HEK293 (cell line): Measurements from ENCODE around the gene SHC4.
A peak's percentile ranks its signal among the peaks of the same experiment; 100 is the strongest.

Experiments used
- ELK4 ChIP-seq: IDR thresholded peaks from 2 replicates; pipeline ENCODE4 v1.6.1; 2011; ENCODE audit warnings: mild to moderate bottlenecking, low read depth, low read length, borderline replicate concordance
- GFI1B ChIP-seq: fragments of 450-650 bp; formaldehyde crosslinking; IDR thresholded peaks from 2 replicates; pipeline ENCODE4 v1.5.1; 2016; ENCODE audit warnings: missing biosample characterization, missing genetic modification characterization
- IKZF3 ChIP-seq: fragments of 450-650 bp; IDR thresholded peaks from 2 replicates; pipeline ENCODE4 v1.5.0; 2018; ENCODE audit warnings: missing biosample characterization, mild to moderate bottlenecking, missing genetic modification characterization, moderate library complexity
- KLF16 ChIP-seq: fragments of 450-650 bp; formaldehyde crosslinking; IDR thresholded peaks from 2 replicates; pipeline ENCODE4 v1.5.1; 2017; ENCODE audit warnings: missing biosample characterization, missing genetic modification characterization
- KLF8 ChIP-seq: fragments of 450-650 bp; formaldehyde crosslinking; IDR thresholded peaks from 2 replicates; pipeline ENCODE4 v1.5.1; 2016; ENCODE audit warnings: missing biosample characterization, missing genetic modification characterization
- MYNN ChIP-seq: fragments of 450-650 bp; formaldehyde crosslinking; IDR thresholded peaks from 2 replicates; pipeline ENCODE4 v1.5.1; 2016; ENCODE audit warnings: missing biosample characterization, missing genetic modification characterization, borderline replicate concordance
- PRDM10 ChIP-seq: fragments of 450-650 bp; formaldehyde crosslinking; IDR thresholded peaks from 2 replicates; pipeline ENCODE4 v1.5.1; 2016; ENCODE audit warnings: missing biosample characterization, missing genetic modification characterization
- PRDM6 ChIP-seq: fragments of 450-650 bp; formaldehyde crosslinking; IDR thresholded peaks from 2 replicates; pipeline ENCODE4 v1.5.1; 2017; ENCODE audit warnings: missing biosample characterization, missing genetic modification characterization
- WT1 ChIP-seq: fragments of 450-650 bp; formaldehyde crosslinking; IDR thresholded peaks from 2 replicates; pipeline ENCODE4 v1.5.1; 2016; ENCODE audit warnings: missing biosample characterization, missing genetic modification characterization
- ZBTB8A ChIP-seq: fragments of 450-650 bp; formaldehyde crosslinking; IDR thresholded peaks from 2 replicates; pipeline ENCODE4 v1.5.1; 2016; ENCODE audit warnings: missing biosample characterization, missing genetic modification characterization
- ZNF114 ChIP-seq: fragments of 450-650 bp; formaldehyde crosslinking; IDR thresholded peaks from 2 replicates; pipeline ENCODE4 v1.5.0; 2017; ENCODE audit warnings: missing biosample characterization, missing genetic modification characterization
- ZNF132 ChIP-seq: fragments of 450-650 bp; formaldehyde crosslinking; IDR thresholded peaks from 2 replicates; pipeline ENCODE4 v1.5.1; 2017; ENCODE audit warnings: missing biosample characterization, missing genetic modification characterization, borderline replicate concordance
- ZNF169 ChIP-seq: fragments of 450-650 bp; formaldehyde crosslinking; IDR thresholded peaks from 2 replicates; pipeline ENCODE4 v1.5.1; 2016; ENCODE audit warnings: missing biosample characterization, missing genetic modification characterization
- ZNF175 ChIP-seq: fragments of 450-650 bp; formaldehyde crosslinking; IDR thresholded peaks from 2 replicates; pipeline ENCODE4 v1.5.1; 2016; ENCODE audit warnings: missing biosample characterization, missing genetic modification characterization
- ZNF184 ChIP-seq: fragments of 450-650 bp; IDR thresholded peaks from 2 replicates; pipeline ENCODE4 v1.5.1; 2018; ENCODE audit warnings: missing biosample characterization, mild to moderate bottlenecking, missing genetic modification characterization
- ZNF239 ChIP-seq: fragments of 450-650 bp; formaldehyde crosslinking; IDR thresholded peaks from 2 replicates; pipeline ENCODE4 v1.5.1; 2016; ENCODE audit warnings: missing biosample characterization, missing genetic modification characterization
- ZNF266 ChIP-seq: fragments of 450-650 bp; formaldehyde crosslinking; IDR thresholded peaks from 2 replicates; pipeline ENCODE4 v1.5.1; 2016; ENCODE audit warnings: missing biosample characterization, missing genetic modification characterization, low read depth
- ZNF302 ChIP-seq: fragments of 450-650 bp; formaldehyde crosslinking; IDR thresholded peaks from 2 replicates; pipeline ENCODE4 v1.5.1; 2016; ENCODE audit warnings: missing biosample characterization, missing genetic modification characterization, low read depth
- ZNF391 ChIP-seq: fragments of 450-650 bp; formaldehyde crosslinking; IDR thresholded peaks from 2 replicates; pipeline ENCODE4 v1.5.1; 2016; ENCODE audit warnings: low read depth, missing biosample characterization, missing genetic modification characterization, borderline replicate concordance
- ZNF398 ChIP-seq: fragments of 450-650 bp; formaldehyde crosslinking; IDR thresholded peaks from 2 replicates; pipeline ENCODE4 v1.5.1; 2017; ENCODE audit warnings: missing biosample characterization, missing genetic modification characterization
- ZNF513 ChIP-seq: fragments of 450-650 bp; IDR thresholded peaks from 2 replicates; pipeline ENCODE4 v1.5.1; 2018; ENCODE audit warnings: missing biosample characterization, missing genetic modification characterization
- ZNF677 ChIP-seq: fragments of 450-650 bp; IDR thresholded peaks from 2 replicates; pipeline ENCODE4 v1.5.0; 2018; ENCODE audit warnings: missing biosample characterization, mild to moderate bottlenecking, missing genetic modification characterization, moderate library complexity
- ZNF747 ChIP-seq: fragments of 450-650 bp; formaldehyde crosslinking; IDR thresholded peaks from 2 replicates; pipeline ENCODE4 v1.5.1; 2016; ENCODE audit warnings: missing biosample characterization, missing genetic modification characterization
- ZNF76 ChIP-seq: fragments of 450-650 bp; formaldehyde crosslinking; IDR thresholded peaks from 2 replicates; pipeline ENCODE4; 2016; ENCODE audit warnings: low read depth, missing biosample characterization, missing genetic modification characterization, borderline replicate concordance
- ZNF837 ChIP-seq: fragments of 450-650 bp; formaldehyde crosslinking; IDR thresholded peaks from 2 replicates; pipeline ENCODE4 v1.5.1; 2016; ENCODE audit warnings: missing biosample characterization, missing genetic modification characterization
- ZSCAN16 ChIP-seq: fragments of 450-650 bp; formaldehyde crosslinking; IDR thresholded peaks from 2 replicates; pipeline ENCODE4 v1.5.1; 2016; ENCODE audit warnings: missing biosample characterization, missing genetic modification characterization
- ZSCAN23 ChIP-seq: fragments of 450-650 bp; formaldehyde crosslinking; IDR thresholded peaks from 2 replicates; pipeline ENCODE4 v1.5.1; 2016; ENCODE audit warnings: missing biosample characterization, missing genetic modification characterization
- ZXDB ChIP-seq: fragments of 450-650 bp; formaldehyde crosslinking; IDR thresholded peaks from 2 replicates; pipeline ENCODE4 v1.5.1; 2016; ENCODE audit warnings: missing biosample characterization, missing genetic modification characterization
- TF ChIP-seq, protein P1 (sequence below): fragments of 450-650 bp; formaldehyde crosslinking; IDR thresholded peaks from 2 replicates; pipeline ENCODE4 v1.5.1; 2016; ENCODE audit warnings: missing biosample characterization, missing genetic modification characterization

SHC4 gene

DNA sequence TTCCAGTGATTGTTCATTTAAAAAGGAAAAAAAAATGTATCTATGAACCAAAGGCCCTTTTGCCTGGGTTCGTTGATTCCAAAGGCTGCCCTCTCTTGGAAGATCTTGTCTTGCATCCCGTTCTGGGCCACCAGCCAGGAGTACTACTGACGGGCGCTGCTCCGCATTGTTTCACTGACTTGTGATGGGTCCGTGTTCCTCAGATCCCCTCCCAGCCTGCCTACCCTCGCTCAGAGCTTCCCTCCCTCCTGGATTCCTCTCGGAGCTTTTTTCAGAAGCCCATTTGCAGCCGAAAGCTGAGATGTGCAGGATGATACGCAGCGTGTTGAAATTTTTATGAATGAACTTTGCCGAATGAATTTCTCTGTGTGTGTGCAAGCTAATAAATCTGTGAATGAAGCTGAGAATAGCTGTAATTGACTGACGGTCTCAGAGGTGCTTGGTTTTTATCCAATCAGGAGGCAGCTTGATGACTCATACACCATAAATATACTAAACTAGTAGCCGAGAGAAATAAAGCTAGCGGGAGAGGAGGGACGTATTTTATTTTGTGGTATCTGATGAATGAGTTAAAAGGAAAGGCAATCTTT lies at the start of gene SHC4 (continued):
- TF ChIP-seq PRDM10 (tag by site-specific recombination): no peak
- no peak for TF ChIP-seq ZNF266
- peak; percentile 66; the same call in 1 of the 2 replicates for TF ChIP-seq PRDM6 (tag by site-specific recombination)
- TF ChIP-seq IKZF3 (tag by site-specific recombination): no peak
- TF ChIP-seq ZNF239: no peak
- TF ChIP-seq ZNF184 (tag by site-specific recombination): no peak
- TF ChIP-seq GFI1B (tag by site-specific recombination): 0 out of 2 replicates have a peak, but pooled peaks have one; percentile 26
- peak; percentile 48; the same call in 1 of the 2 replicates for TF ChIP-seq ZBTB8A (tag by site-specific recombination)
- TF ChIP-seq ZSCAN23: no peak
- TF ChIP-seq ZNF677: no peak
- TF ChIP-seq, protein P1, sequence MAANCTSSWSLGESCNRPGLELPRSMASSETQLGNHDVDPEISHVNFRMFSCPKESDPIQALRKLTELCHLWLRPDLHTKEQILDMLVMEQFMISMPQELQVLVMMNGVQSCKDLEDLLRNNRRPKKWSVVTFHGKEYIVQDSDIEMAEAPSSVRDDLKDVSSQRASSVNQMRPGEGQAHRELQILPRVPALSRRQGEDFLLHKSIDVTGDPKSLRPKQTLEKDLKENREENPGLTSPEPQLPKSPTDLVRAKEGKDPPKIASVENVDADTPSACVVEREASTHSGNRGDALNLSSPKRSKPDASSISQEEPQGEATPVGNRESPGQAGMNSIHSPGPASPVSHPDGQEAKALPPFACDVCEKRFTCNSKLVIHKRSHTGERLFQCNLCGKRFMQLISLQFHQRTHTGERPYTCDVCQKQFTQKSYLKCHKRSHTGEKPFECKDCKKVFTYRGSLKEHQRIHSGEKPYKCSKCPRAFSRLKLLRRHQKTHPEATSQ (tag by site-specific recombination): no peak
- TF ChIP-seq KLF8: no peak
- no peak for TF ChIP-seq ZNF302 (tag by site-specific recombination)
- TF ChIP-seq ZNF76 (tag by site-specific recombination): no peak
- no peak for TF ChIP-seq ZXDB (tag by site-specific recombination)
- no peak for TF ChIP-seq ELK4
- TF ChIP-seq ZNF837: no peak
- no peak for TF ChIP-seq ZNF114 (tag by site-specific recombination)
- no peak for TF ChIP-seq ZNF747 (tag by site-specific recombination)
- TF ChIP-seq ZSCAN16 (tag by site-specific recombination): no peak
- no peak for TF ChIP-seq MYNN (tag by site-specific recombination)
- no peak for TF ChIP-seq ZNF169 (tag by site-specific recombination)
- peak; percentile 46; the same call in 1 of the 2 replicates for TF ChIP-seq ZNF398 (tag by site-specific recombination)
- TF ChIP-seq ZNF175: no peak
- TF ChIP-seq ZNF391 (tag by site-specific recombination): no peak
- TF ChIP-seq KLF16 (tag by site-specific recombination): no peak
- no peak for TF ChIP-seq ZNF513 (tag by site-specific recombination)
- 0 out of 2 replicates have a peak, but pooled peaks have one; percentile 14 for TF ChIP-seq WT1
- no peak for TF ChIP-seq ZNF132 (tag by site-specific recombination)
